Osteoblast (primary cell): ENCODE results near the gene SOBP. TPM values are rescaled to one million over a fixed set of nuclear protein-coding genes. Genes with fewer than 3 reads are reported as not detected.
A peak's percentile ranks its signal among the peaks of the same experiment; 100 is the strongest.

Experiments used
- DNase-seq: peaks from one replicate; pipeline ENCODE4 v3.0.0; 2011; ENCODE audit warnings: low spot score, mixed read lengths; ENCODE audit not compliant: insufficient read length; ENCODE audit errors: missing footprints
- H2AFZ ChIP-seq: 2 replicates; pipeline ENCODE4 v1.6.0; 2011; ENCODE audit warnings: mild to moderate bottlenecking, low read length
- H3K27ac ChIP-seq: 2 replicates; pipeline ENCODE4 v1.5.1; 2011; ENCODE audit warnings: mild to moderate bottlenecking, low read depth, low read length, moderate library complexity
- H3K27me3 ChIP-seq: 2 replicates; pipeline ENCODE4 v1.6.0; 2012; ENCODE audit warnings: mild to moderate bottlenecking, control low read depth, inconsistent platforms, low read length, moderate library complexity; ENCODE audit not compliant: insufficient read depth
- H3K36me3 ChIP-seq: 2 replicates; pipeline ENCODE4 v1.5.1; 2011; ENCODE audit warnings: mild to moderate bottlenecking, low read length, control low read depth, moderate library complexity; ENCODE audit not compliant: insufficient read depth
- H3K4me1 ChIP-seq: 2 replicates; pipeline ENCODE4 v1.5.1; 2011; ENCODE audit warnings: mild to moderate bottlenecking, low read length, control low read depth, moderate library complexity; ENCODE audit not compliant: insufficient read depth
- H3K4me2 ChIP-seq: 2 replicates; pipeline ENCODE4 v1.6.0; 2011; ENCODE audit warnings: mild to moderate bottlenecking, low read length; ENCODE audit not compliant: insufficient read depth
- H3K4me3 ChIP-seq: fragments of 200-600 bp; sonication (generic); 3 replicates; pipeline ENCODE4 v1.5.1; 2012; ENCODE audit warnings: mild to moderate bottlenecking, low read length, inconsistent platforms; ENCODE audit not compliant: insufficient read depth
- H3K79me2 ChIP-seq: 2 replicates; pipeline ENCODE4 v1.6.0; 2012; ENCODE audit warnings: mild to moderate bottlenecking, low read length, control low read depth, inconsistent platforms; ENCODE audit not compliant: insufficient read depth
- H3K9me3 ChIP-seq: 2 replicates; pipeline ENCODE4 v1.5.1; 2011; ENCODE audit warnings: low read depth, low read length, control low read depth
- H4K20me1 ChIP-seq: 2 replicates; pipeline ENCODE4 v1.6.0; 2012; ENCODE audit warnings: mild to moderate bottlenecking, low read length, control low read depth; ENCODE audit not compliant: insufficient read depth
- total RNA-seq: library from RNA; depleted of rRNA; stranded (reverse); fragments of >200 nt; gene quantifications from 2 replicates; pipeline ENCODE4 v1.2.3, GENCODE V29; 2012
- TF ChIP-seq, protein P1 (sequence below): IDR thresholded peaks from 2 replicates; pipeline ENCODE4 v1.5.1; 2011; ENCODE audit warnings: mild to moderate bottlenecking, low read depth, low read length, moderate library complexity; ENCODE audit errors: extremely low read depth

The SOBP gene
- total RNA-seq, 1 donor: 3.6 TPM

DNA sequence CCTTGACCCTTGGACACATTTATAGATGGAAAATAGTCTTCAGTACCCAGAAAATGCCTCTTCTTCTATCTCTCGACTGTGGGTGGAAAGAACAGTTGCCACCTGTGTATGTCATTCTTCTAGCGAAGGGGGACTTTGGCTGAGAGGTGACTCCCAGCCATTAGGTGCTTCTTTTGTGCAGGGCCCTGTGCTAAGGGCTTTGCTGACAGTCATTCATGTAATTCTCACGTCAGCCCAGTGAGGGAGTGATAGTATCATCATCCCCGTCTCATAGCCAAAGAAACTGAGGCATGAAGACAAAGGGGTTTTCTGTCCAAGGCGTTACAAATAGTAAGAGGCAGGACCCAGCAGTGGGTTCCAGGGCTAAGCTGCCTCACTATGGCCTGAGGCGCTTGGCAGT lies 173.4 kb downstream of the SOBP start:
- no peak overlapping the region for H3K4me3 ChIP-seq
- H3K4me2 ChIP-seq: no peak overlapping the region
- H3K4me1 ChIP-seq: peaks cover 30% of the 10 kb centered on the region
- H3K79me2 ChIP-seq: no peaks in the 10 kb centered on the region
- no peaks in the 10 kb centered on the region for H4K20me1 ChIP-seq
- no peak for DNase-seq
- peaks cover 2% of the 10 kb centered on the region for H3K27me3 ChIP-seq
- H2AFZ ChIP-seq: no peak overlapping the region
- TF ChIP-seq, protein P1, sequence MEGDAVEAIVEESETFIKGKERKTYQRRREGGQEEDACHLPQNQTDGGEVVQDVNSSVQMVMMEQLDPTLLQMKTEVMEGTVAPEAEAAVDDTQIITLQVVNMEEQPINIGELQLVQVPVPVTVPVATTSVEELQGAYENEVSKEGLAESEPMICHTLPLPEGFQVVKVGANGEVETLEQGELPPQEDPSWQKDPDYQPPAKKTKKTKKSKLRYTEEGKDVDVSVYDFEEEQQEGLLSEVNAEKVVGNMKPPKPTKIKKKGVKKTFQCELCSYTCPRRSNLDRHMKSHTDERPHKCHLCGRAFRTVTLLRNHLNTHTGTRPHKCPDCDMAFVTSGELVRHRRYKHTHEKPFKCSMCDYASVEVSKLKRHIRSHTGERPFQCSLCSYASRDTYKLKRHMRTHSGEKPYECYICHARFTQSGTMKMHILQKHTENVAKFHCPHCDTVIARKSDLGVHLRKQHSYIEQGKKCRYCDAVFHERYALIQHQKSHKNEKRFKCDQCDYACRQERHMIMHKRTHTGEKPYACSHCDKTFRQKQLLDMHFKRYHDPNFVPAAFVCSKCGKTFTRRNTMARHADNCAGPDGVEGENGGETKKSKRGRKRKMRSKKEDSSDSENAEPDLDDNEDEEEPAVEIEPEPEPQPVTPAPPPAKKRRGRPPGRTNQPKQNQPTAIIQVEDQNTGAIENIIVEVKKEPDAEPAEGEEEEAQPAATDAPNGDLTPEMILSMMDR: no peak
- H3K36me3 ChIP-seq: no peaks in the 10 kb centered on the region
- H3K9me3 ChIP-seq: no peaks in the 10 kb centered on the region
- H3K27ac ChIP-seq: no peak overlapping the region

DNA sequence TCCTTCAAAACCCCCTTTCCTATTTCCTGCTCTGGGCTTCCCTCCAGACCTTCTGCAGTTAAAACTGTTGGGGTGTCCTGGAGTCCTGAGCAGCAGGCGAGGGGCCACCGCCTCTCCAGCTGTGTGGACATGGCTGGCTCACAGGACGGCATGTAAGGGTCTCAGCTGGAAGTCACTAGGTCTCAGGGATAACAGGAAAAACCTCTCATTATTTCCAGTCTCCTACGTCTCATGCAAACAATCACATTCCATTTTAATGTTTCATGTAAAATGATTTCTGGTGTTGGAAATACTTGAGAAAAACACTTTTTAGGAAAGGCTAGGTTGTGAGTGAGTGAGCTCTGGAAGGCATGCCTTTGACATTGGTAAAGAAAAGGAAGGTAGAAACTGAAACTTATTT lies 175.5 kb downstream of the SOBP start:
- Histone ChIP-seq H3K79me2 (no peaks in the 10 kb centered on the region), H3K36me3 (no peaks in the 10 kb centered on the region), H3K9me3 (no peaks in the 10 kb centered on the region), H3K4me2 (peak overlapping the region; percentile 12), H4K20me1 (no peaks in the 10 kb centered on the region), H3K4me1 (peaks cover 20% of the 10 kb centered on the region), H3K27ac (peak overlapping the region; percentile 73), H3K4me3 (no peak overlapping the region), H3K27me3 (peaks cover 2% of the 10 kb centered on the region), H2AFZ (peak overlapping the region; percentile 39)
- DNase-seq: no peak
- TF ChIP-seq, protein P1: no peak

DNA sequence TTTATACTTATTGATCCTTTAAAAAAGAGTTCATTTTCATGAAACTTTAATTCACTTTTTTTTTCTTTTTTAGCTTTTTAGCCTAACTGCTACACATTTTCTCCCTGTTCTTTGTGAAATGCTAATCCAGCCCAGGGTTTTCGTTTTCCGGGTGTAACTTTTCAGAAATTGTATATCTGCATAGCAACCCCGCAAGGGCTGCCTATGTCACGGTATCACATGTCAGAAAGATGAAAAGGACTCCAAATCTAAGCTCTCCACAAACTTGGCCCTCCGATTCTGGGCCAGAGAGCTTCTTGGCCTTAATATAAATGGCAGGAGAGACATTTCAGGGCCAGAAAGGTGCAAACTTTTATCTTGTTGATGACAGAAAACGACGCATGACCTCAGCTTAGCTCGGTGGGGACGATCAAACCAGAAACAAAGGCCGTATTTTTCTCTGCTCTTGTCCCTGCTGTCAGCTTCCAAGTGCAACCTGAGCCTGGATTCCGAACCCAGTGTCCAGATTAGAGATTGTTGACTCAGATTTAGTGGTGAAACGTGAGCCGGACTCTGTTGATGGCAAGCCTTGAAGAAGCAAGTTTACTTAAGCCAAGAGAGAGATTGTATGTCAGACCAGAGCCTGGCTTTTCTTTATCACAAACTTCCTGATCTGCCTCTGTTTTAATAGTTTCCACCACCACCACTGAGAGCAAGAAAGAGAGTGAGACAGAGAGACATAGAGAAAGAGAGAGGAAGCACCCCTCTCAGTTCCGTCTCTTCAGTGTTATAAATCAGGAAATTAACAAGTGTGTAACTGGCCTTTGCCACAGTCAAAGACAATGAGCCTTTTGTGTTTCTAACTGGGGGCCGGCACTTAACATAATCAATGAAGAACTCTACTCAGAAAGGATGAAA lies 176.4 kb downstream of the SOBP start:
- peak overlapping the region; percentile 12 for H3K4me2 ChIP-seq

More for the DNA sequence above, 176.4 kb downstream of the SOBP start:
- no peaks in the 10 kb centered on the region for H3K36me3 ChIP-seq
- peak; percentile 91 for DNase-seq
- no peaks in the 10 kb centered on the region for H3K9me3 ChIP-seq
- peak overlapping the region; percentile 39 for H2AFZ ChIP-seq
- H3K79me2 ChIP-seq: no peaks in the 10 kb centered on the region
- peak overlapping the region; percentile 73 for H3K27ac ChIP-seq
- no peak overlapping the region for H3K4me3 ChIP-seq
- peaks cover 24% of the 10 kb centered on the region for H3K4me1 ChIP-seq
- H3K27me3 ChIP-seq: peaks cover 2% of the 10 kb centered on the region
- TF ChIP-seq, protein P1: no peak
- H4K20me1 ChIP-seq: no peaks in the 10 kb centered on the region
